Fibroblast of villous mesenchyme (primary cell): Measurements from ENCODE around the gene ARFGEF3. TPM values are rescaled to one million over a fixed set of nuclear protein-coding genes. Genes with fewer than 3 reads are reported as not detected.

ENCODE experiments used
- DNase-seq: peaks from one replicate; pipeline ENCODE4 v3.0.0-alpha.2; 2010; ENCODE audit warnings: low read depth
- H3K4me3 ChIP-seq: 2 replicates; pipeline ENCODE4 v1.5.1; 2011; ENCODE audit warnings: low read depth, mild to moderate bottlenecking, low read length
- total RNA-seq: library from RNA; depleted of rRNA; stranded (reverse); fragments of >200 nt; gene quantifications from 2 replicates; pipeline ENCODE4 v1.2.3, GENCODE V29; 2012
- TF ChIP-seq, protein P1 (sequence below): IDR thresholded peaks from 2 replicates; pipeline ENCODE4 v1.5.1; 2012; ENCODE audit warnings: low read depth, mild to moderate bottlenecking, low read length; ENCODE audit not compliant: insufficient read depth

Gene ARFGEF3
- total RNA-seq, 1 donor = under 0.01 TPM

DNA sequence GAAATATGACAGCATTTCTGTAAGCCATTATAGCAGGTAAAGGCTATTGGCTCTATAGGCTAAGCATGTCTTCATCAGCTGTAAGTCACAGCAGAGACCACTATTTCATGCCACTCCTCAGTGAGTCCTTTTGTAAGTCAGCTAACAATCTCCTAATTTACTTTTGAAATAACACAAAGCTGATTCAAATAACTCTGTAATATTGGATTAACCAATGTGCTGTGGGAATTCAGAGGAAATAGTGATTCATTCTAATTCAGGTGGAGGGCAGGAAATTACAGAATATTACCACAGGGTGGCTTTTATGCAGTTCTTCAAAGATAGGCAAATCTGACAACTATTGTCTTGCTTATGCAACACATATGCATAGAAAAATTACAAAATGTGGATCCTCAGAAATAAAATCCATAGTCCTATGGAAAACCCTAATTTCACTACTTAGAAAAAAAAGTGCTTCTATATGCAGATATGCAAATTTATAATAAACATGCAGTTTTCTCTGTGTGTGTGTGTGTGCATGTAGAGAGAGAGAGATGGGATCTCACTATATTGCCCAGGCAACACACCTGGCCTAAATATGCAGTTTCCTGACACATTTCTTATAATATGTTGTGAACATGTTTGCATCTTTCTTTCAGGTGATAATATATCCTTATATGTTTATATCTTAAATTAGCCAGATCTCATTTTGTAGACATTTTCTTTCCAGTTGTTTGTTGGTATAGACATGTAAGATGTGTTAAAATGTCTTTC lies 211.1 kb downstream of the ARFGEF3 start:
- DNase-seq = no peak
- H3K4me3 ChIP-seq = no peak overlapping the region
- TF ChIP-seq, protein P1, sequence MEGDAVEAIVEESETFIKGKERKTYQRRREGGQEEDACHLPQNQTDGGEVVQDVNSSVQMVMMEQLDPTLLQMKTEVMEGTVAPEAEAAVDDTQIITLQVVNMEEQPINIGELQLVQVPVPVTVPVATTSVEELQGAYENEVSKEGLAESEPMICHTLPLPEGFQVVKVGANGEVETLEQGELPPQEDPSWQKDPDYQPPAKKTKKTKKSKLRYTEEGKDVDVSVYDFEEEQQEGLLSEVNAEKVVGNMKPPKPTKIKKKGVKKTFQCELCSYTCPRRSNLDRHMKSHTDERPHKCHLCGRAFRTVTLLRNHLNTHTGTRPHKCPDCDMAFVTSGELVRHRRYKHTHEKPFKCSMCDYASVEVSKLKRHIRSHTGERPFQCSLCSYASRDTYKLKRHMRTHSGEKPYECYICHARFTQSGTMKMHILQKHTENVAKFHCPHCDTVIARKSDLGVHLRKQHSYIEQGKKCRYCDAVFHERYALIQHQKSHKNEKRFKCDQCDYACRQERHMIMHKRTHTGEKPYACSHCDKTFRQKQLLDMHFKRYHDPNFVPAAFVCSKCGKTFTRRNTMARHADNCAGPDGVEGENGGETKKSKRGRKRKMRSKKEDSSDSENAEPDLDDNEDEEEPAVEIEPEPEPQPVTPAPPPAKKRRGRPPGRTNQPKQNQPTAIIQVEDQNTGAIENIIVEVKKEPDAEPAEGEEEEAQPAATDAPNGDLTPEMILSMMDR = no peak

DNA sequence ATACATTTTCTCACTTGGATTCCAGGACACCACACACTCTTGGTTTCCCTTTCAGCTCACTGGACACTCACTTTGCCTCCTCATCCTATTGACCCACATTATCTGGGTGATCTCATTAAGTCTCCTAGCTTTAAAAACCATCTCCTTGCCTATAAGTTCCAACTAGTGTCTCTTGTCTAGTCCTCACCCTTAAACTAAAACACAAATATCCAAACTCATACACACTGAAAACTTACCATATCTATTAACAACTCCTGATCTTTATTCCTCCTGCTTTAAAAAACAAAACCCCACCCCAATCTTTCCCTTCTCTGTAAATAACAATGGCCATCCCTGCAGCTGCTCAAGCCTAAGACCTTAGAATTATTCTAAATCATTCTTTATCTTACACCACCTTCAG lies 212.5 kb downstream of the ARFGEF3 start:
- TF ChIP-seq, protein P1 = no peak
- H3K4me3 ChIP-seq = no peak overlapping the region
- no peak for DNase-seq

DNA sequence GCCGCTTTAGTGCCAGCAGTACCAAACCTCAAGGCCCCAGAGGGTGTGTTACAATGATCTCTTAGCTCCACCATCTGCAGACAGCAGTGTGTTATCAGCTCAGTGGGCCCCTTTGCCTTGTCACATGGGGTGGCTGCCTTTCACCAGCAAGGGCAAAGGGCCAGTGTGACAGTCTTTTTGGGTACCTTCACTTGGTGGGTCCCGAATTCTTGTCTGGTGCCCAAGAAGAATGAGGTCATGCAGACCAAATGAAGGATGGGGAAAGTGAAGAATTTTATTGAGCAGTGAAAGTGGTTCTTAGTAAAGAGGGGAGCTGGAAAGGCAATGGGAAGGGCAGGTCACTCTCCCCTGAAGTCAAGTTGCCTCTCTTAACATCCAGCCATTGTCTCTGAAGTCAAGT lies 213.1 kb downstream of the ARFGEF3 start:
- TF ChIP-seq, protein P1 = no peak
- no peak overlapping the region for H3K4me3 ChIP-seq
- DNase-seq = no peak

DNA sequence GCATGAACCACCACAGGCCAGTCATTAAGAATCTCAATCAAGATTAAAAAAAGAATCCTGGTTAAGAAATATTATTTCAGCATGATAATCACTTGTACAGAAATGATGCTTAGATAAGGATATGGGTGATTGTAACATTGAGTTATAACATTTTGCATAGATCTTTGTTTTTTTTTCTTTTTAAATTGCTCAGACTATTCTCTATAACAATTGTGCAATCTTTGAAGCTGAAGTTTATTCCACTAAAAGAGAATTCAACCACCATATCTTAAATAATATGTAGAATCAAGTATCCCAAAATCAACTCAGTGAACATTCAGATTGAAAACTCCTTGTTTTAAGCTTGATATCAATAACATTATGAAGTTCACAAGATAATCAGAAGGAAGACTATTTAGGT lies 215.3 kb downstream of the ARFGEF3 start:
- H3K4me3 ChIP-seq = no peak overlapping the region
- TF ChIP-seq, protein P1 = no peak
- DNase-seq = no peak

DNA sequence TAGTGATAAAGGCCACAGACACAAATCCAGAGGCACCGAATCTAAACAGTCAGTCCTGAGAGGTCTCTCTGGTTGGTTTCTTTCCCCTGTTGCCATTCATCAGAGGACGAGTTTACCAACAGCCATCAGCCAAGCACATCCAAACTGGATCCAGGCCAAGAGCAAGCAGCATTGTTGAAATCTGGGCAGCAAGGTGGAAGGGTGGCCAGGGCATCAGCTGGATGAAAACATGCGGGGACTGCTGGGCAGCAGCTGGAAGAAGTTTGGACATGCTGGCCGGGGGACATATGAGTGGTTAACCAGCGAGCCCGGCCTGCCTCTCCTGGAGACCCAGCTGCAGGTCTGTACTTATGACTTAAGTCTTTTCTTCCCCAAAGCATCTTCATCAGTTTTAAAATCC lies 216.1 kb downstream of the ARFGEF3 start, which contains the start of gene SMIM28:
SMIM28 (plus strand) TSS at position 62 of the 400 bp plus-strand sequence; CDS start at position 230, 168 bp downstream.
- no peak for DNase-seq
- no peak within 1 kb of the TSS for H3K4me3 ChIP-seq
- TF ChIP-seq, protein P1 = no peak

DNA sequence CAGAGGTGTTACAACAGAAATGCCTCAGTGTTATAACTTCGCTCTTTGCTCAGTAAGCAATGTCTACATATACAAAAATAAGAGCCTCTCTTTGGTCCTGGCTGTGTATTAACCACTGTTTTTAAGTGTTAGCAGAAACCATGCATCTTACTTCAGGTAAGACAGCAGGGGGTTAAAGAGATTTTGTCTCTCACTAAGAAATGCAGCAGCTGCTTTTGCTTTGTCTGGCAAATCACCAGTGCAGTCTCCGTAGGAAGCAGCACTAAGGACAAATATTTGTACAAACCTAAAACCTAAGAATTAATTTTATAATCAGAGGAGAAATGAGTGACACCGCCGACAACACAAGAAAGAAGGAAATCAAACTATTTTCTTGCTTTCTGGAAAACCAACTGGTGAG lies 216.7 kb downstream of the ARFGEF3 start:
- no peak for DNase-seq
- TF ChIP-seq, protein P1 = no peak
- no peak overlapping the region for H3K4me3 ChIP-seq
